H9 (cell line): ENCODE results near the gene MFSD1. TPM values are rescaled to one million over a fixed set of nuclear protein-coding genes. Genes with fewer than 3 reads are reported as not detected.

ENCODE experiments used
- DNase-seq: peaks from one replicate; pipeline ENCODE4 v3.0.0-alpha.2; 2017
- H2AFZ ChIP-seq: one replicate; pipeline ENCODE4 v1.6.1; 2013; ENCODE audit warnings: mild to moderate bottlenecking, low read length, control low read depth, moderate library complexity
- H2AK5ac ChIP-seq: 2 replicates; pipeline ENCODE4 v1.6.1; 2013; ENCODE audit warnings: low read length, control low read depth, mixed read lengths; ENCODE audit not compliant: insufficient read length
- H2BK120ac ChIP-seq: one replicate; pipeline ENCODE4 v1.6.1; 2013; ENCODE audit warnings: low read depth, mild to moderate bottlenecking, low read length, control low read depth, inconsistent platforms; ENCODE audit not compliant: poor library complexity, severe bottlenecking
- H2BK12ac ChIP-seq: 2 replicates; pipeline ENCODE4 v1.6.1; 2013; ENCODE audit warnings: low read length, control low read depth, mixed read lengths, low read depth; ENCODE audit not compliant: insufficient read length
- H2BK15ac ChIP-seq: 2 replicates; pipeline ENCODE4 v1.6.1; 2013; ENCODE audit warnings: low read depth, low read length, control low read depth
- H2BK20ac ChIP-seq: one replicate; pipeline ENCODE4 v1.6.1; 2013; ENCODE audit warnings: low read depth, mild to moderate bottlenecking, low read length, control low read depth, inconsistent platforms; ENCODE audit not compliant: poor library complexity, severe bottlenecking
- H2BK5ac ChIP-seq: 2 replicates; pipeline ENCODE4 v1.6.1; 2013; ENCODE audit warnings: low read length, control low read depth, mixed read lengths; ENCODE audit not compliant: insufficient read length
- H3K14ac ChIP-seq: 2 replicates; pipeline ENCODE4 v1.6.1; 2013; ENCODE audit warnings: low read length, control low read depth; ENCODE audit not compliant: insufficient read depth
- H3K18ac ChIP-seq: 2 replicates; pipeline ENCODE4 v1.6.1; 2013; ENCODE audit warnings: low read depth, mild to moderate bottlenecking, mixed read lengths, low read length, control low read depth; ENCODE audit not compliant: insufficient read length
- H3K23ac ChIP-seq: 2 replicates; pipeline ENCODE4 v1.6.1; 2013; ENCODE audit warnings: low read length, control low read depth, mixed read lengths, low read depth; ENCODE audit not compliant: insufficient read length
- H3K23me2 ChIP-seq: 2 replicates; pipeline ENCODE4 v1.6.1; 2013; ENCODE audit warnings: low read depth, mild to moderate bottlenecking, mixed read lengths, low read length, control low read depth; ENCODE audit not compliant: insufficient read length, poor library complexity, severe bottlenecking
- H3K27ac ChIP-seq: 2 replicates; pipeline ENCODE4 v1.5.1; 2013; ENCODE audit warnings: low read length, control low read depth, mixed read lengths, low read depth; ENCODE audit not compliant: insufficient read length
- H3K27me3 ChIP-seq: 2 replicates; pipeline ENCODE4 v1.6.1; 2013; ENCODE audit warnings: low read length, control low read depth, inconsistent platforms; ENCODE audit not compliant: insufficient read depth
- H3K4ac ChIP-seq: 2 replicates; pipeline ENCODE4 v1.6.1; 2013; ENCODE audit warnings: low read depth, mild to moderate bottlenecking, control low read depth, inconsistent platforms, low read length, moderate library complexity
- H3K4me1 ChIP-seq: 2 replicates; pipeline ENCODE4 v1.6.1; 2013; ENCODE audit warnings: low read length, control low read depth, inconsistent platforms; ENCODE audit not compliant: insufficient read depth
- H3K4me2 ChIP-seq: 2 replicates; pipeline ENCODE4 v1.6.1; 2013; ENCODE audit warnings: low read length, control low read depth, mixed read lengths; ENCODE audit not compliant: insufficient read length, insufficient read depth
- H3K56ac ChIP-seq: 2 replicates; pipeline ENCODE4 v1.6.1; 2013; ENCODE audit warnings: low read depth, mild to moderate bottlenecking, mixed read lengths, low read length, control low read depth; ENCODE audit not compliant: insufficient read length
- H3K79me1 ChIP-seq: 2 replicates; pipeline ENCODE4 v1.6.1; 2013; ENCODE audit warnings: low read depth, mild to moderate bottlenecking, moderate library complexity, low read length, control low read depth, inconsistent platforms; ENCODE audit not compliant: insufficient read depth, poor library complexity, severe bottlenecking
- H3K79me2 ChIP-seq: 2 replicates; pipeline ENCODE4 v1.6.1; 2013; ENCODE audit warnings: low read length, control low read depth, inconsistent platforms; ENCODE audit not compliant: insufficient read depth
- H3K9ac ChIP-seq: 2 replicates; pipeline ENCODE4 v1.6.1; 2013; ENCODE audit warnings: low read length, control low read depth, mixed read lengths; ENCODE audit not compliant: insufficient read length; ENCODE audit errors: extremely low read depth
- H3K9me3 ChIP-seq: one replicate; pipeline ENCODE4 v1.6.1; 2013; ENCODE audit warnings: low read depth, low read length, inconsistent platforms; ENCODE audit not compliant: control insufficient read depth
- H3T11ph ChIP-seq: one replicate; pipeline ENCODE4 v1.6.1; 2013; ENCODE audit warnings: mild to moderate bottlenecking, low read length, control low read depth, inconsistent platforms
- H4K20me1 ChIP-seq: one replicate; pipeline ENCODE4 v1.6.1; 2013; ENCODE audit not compliant: control insufficient read depth, insufficient read length, insufficient read depth
- H4K5ac ChIP-seq: 2 replicates; pipeline ENCODE4 v1.6.1; 2013; ENCODE audit warnings: low read depth, mild to moderate bottlenecking, mixed read lengths, low read length, control low read depth; ENCODE audit not compliant: insufficient read length
- H4K8ac ChIP-seq: replicated peaks from 2 replicates; pipeline ENCODE4 v1.6.1; 2013; ENCODE audit warnings: low read length, control low read depth, mixed read lengths, low read depth; ENCODE audit not compliant: insufficient read length
- H4K91ac ChIP-seq: 2 replicates; pipeline ENCODE4 v1.6.1; 2013; ENCODE audit warnings: low read depth, mild to moderate bottlenecking, moderate library complexity, mixed read lengths, low read length, control low read depth; ENCODE audit not compliant: insufficient read length
- H3K27ac Mint-ChIP-seq, 3 experiments: 2 replicates in 2 of 3; 3 replicates in 1 of 3; pipeline ENCODE4 v1.8.0; 2020 to 2021; ENCODE audit warnings: mixed read lengths in 3 of 3, mild to moderate bottlenecking in 1 of 3, moderate library complexity in 1 of 3
- H3K27me3 Mint-ChIP-seq: 2 replicates; pipeline ENCODE4 v1.8.0; 2021; ENCODE audit warnings: low read depth, mild to moderate bottlenecking, moderate library complexity, mixed read lengths
- H3K36me3 Mint-ChIP-seq, 3 experiments: 2 replicates in 2 of 3; 3 replicates in 1 of 3; pipeline ENCODE4 v1.8.0; 2020 to 2021; ENCODE audit warnings: low read depth in 3 of 3, mixed read lengths in 3 of 3; ENCODE audit not compliant: insufficient read depth in 1 of 3
- H3K4me1 Mint-ChIP-seq, 2 experiments: 2 replicates each; pipeline ENCODE4 v1.8.0; 2020; ENCODE audit warnings: mixed read lengths in 2 of 2
- H3K4me3 Mint-ChIP-seq, 2 experiments: 2 replicates in 1 of 2; 3 replicates in 1 of 2; pipeline ENCODE4 v1.8.0; 2020 to 2021; ENCODE audit warnings: mild to moderate bottlenecking in 2 of 2, mixed read lengths in 2 of 2, moderate library complexity in 1 of 2
- H3K9me3 Mint-ChIP-seq, 2 experiments: 2 replicates in 1 of 2; 3 replicates in 1 of 2; pipeline ENCODE4 v1.8.0; 2020; ENCODE audit warnings: mild to moderate bottlenecking in 2 of 2, mixed read lengths in 2 of 2, moderate library complexity in 1 of 2
- WGBS: extraction: QIAGEN DNeasy Blood & Tissue Kit; methylation state at CpG from one replicate; pipeline ENCODE4 v1.1.7; 2013; ENCODE audit warnings: missing lambda C conversion rate, low lambda C conversion rate, mixed read lengths; ENCODE audit not compliant: insufficient read length; ENCODE audit errors: extremely low coverage; 5-methylcytosine and 5-hydroxymethylcytosine counted together
- total RNA-seq: library from RNA; stranded (reverse); gene quantifications from 2 replicates; pipeline ENCODE4 v1.2.1, GENCODE V29; 2021
- TF ChIP-seq, protein P1 (sequence below): fragments of 200-600 bp; sonication (generic); conservative IDR thresholded peaks from 3 replicates; pipeline ENCODE4 v1.8.0; 2021; ENCODE audit warnings: antibody characterized with exemption, mild to moderate bottlenecking

Gene MFSD1
- total RNA-seq, 1 experiment from 2014 or later = 9.5 TPM

GRCh38 chr3:158808697-158809096, 6.8 kb downstream of the MFSD1 start:
- WGBS = no CpG with 5 or more reads among the region's 3 CpGs
- no peaks in the 10 kb centered on the region for H3K9me3 Mint-ChIP-seq
- no peak overlapping the region for H2BK20ac ChIP-seq

More at GRCh38 chr3:158808697-158809096, 6.8 kb downstream of the MFSD1 start:
- Histone ChIP-seq H3K9me3 (no peaks in the 10 kb centered on the region), H4K5ac (no peak overlapping the region), H3K14ac (no peak overlapping the region), H2AFZ (no peak overlapping the region), H3K56ac (no peak overlapping the region), H3K4me2 (no peak overlapping the region), H2BK15ac (no peak overlapping the region), H3K9ac (no peak overlapping the region), H3K18ac (no peak overlapping the region), H3K79me2 (no peaks in the 10 kb centered on the region), H4K8ac (no peak overlapping the region), H3K27ac (no peak overlapping the region), H3K23ac (no peak overlapping the region), H3K23me2 (no peaks in the 10 kb centered on the region), H2BK120ac (no peak overlapping the region), H3K4ac (no peak overlapping the region), H2BK12ac (no peak overlapping the region), H2BK5ac (no peak overlapping the region), H4K91ac (no peak overlapping the region), H3K27me3 (no peaks in the 10 kb centered on the region), H3T11ph (no peak overlapping the region), H2AK5ac (no peak overlapping the region), H3K79me1 (no peaks in the 10 kb centered on the region), H3K4me1 (no peaks in the 10 kb centered on the region), H4K20me1 (no peaks in the 10 kb centered on the region)
- no peak for DNase-seq
- H3K27me3 Mint-ChIP-seq = no peaks in the 10 kb centered on the region
- TF ChIP-seq, protein P1, sequence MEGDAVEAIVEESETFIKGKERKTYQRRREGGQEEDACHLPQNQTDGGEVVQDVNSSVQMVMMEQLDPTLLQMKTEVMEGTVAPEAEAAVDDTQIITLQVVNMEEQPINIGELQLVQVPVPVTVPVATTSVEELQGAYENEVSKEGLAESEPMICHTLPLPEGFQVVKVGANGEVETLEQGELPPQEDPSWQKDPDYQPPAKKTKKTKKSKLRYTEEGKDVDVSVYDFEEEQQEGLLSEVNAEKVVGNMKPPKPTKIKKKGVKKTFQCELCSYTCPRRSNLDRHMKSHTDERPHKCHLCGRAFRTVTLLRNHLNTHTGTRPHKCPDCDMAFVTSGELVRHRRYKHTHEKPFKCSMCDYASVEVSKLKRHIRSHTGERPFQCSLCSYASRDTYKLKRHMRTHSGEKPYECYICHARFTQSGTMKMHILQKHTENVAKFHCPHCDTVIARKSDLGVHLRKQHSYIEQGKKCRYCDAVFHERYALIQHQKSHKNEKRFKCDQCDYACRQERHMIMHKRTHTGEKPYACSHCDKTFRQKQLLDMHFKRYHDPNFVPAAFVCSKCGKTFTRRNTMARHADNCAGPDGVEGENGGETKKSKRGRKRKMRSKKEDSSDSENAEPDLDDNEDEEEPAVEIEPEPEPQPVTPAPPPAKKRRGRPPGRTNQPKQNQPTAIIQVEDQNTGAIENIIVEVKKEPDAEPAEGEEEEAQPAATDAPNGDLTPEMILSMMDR = no peak
- no peaks in the 10 kb centered on the region for H3K36me3 Mint-ChIP-seq
- no peak overlapping the region for H3K4me3 Mint-ChIP-seq
- no peak overlapping the region for H3K27ac Mint-ChIP-seq
- peaks cover 0 to 6% of the 10 kb centered on the region in 2 experiments; a peak in 2 of 4 replicates for H3K4me1 Mint-ChIP-seq
